GM21390 (cell line): ENCODE data around the gene AIF1.
A peak's percentile ranks its signal among the peaks of the same experiment; 100 is the strongest.

Source experiments
- ATAC-seq: cut with Tn5 transposase; IDR thresholded peaks from one replicate; pipeline ENCODE4 v1.9.1; 2021; ENCODE audit not compliant: unreplicated experiment

The AIF1 gene

DNA sequence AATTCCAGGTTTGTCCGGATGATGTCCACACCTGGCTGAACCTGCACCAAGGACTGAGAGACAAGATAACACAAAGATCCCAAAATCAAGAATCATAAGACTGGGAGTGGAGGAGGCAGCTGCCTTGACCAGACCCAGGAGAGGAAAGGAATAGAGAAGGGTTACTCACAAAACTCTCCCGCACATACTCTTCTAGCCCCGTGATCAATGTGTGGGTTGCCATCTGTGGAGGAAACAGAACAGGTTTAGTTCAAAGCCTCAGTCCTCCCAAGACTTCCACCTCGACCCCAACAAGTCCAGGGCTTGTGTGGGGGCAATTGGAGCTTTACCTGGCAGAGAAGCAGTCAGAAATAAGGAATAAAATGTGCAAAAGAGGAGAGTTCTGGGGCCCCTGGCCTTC is 26.3 kb downstream of the AIF1 start:
- no peak for ATAC-seq

DNA sequence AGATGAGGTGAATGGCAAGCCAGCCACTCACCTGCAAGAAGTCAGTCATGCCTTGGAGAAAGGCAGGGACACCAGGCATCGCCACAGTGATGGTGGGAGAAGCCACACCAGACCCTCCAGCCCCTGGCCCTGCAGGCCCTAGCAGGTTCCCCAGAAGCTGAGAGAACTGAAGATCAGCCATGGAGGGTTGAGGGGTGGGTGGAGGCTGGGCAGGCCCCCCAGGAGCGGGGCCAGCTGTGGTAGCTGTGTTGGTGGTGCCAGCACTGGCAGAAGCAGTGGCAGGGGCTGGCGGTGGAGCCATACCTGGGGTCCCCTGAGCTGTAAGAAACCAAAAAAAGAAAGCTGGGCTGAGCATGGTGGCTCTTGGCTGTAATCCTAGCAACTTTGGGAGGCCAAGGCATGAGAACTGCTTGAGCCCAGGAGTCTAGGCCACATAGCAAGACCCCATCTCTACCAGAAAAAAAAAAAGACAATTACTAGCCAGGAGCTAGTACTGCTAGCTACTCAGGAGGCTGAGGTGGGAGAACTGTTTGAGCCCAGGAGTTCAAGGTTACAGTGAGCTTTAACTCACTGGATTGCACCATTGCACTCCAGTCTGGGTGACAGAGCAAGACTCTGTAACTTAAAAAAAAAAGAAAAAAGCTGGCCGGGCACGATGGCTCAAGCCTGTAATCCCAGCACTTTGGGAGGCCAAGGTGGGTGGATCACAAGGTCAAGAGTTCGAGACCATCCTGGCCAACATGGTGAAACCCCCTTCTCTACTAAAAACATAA is 27.9 kb downstream of the AIF1 start:
- no peak for ATAC-seq

- ATAC-seq, result no peak
These were observed 28.9 kb downstream of the AIF1 start for GRCh38 chr6:31643818-31644454.

GRCh38 chr6:31645325-31645724 is 30.3 kb downstream of the AIF1 start:
- ATAC-seq, result no peak

- peak; percentile 34 for ATAC-seq
These were observed 36.7 kb downstream of the AIF1 start for GRCh38 chr6:31651602-31652191.

GRCh38 chr6:31652925-31653724 is 38.1 kb downstream of the AIF1 start:
- ATAC-seq, result peak; percentile 41

GRCh38 chr6:31654574-31655348 is 39.7 kb downstream of the AIF1 start:
- no peak for ATAC-seq

DNA sequence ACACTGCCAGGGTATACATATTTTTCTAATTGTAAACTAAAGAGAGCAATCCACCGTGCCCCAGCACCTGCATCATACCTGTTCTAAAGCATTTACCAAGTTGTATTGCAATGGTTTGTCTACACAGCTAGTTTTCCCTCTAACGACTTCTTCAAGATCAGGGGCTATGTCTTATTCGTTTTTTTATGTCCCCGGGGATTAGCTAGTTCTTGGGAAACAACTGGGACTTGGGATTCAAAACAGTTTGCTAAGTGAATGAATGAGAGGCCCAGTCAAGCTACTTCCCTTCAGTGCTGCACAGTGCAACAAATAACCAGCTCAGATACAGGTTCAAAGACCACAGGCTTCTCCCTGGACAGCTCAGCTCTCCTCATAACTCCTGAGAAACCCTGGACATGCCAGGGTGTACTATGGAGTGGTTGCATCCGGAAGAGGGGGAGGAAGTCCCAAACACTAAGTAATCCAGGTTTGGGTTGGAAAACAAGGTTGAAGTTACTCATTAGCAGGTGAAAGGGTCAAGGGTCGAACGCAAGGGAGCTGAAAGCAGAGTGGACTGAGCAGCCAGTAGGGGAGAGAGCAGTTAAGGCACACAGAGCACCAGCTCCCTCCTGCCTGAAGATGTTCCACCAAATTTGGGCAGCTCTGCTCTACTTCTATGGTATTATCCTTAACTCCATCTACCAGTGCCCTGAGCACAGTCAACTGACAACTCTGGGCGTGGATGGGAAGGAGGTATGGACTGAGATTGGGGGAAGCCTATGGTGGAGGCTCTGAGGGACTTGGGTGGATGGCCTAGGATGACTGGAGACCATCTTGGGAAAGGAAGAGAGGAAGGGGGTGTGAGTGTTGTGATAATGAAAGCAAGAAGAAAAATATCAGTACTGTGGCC is 40.6 kb downstream of the AIF1 start, which contains the start of gene APOM:
APOM (plus strand) TSS at position 546 of the 889 bp plus-strand sequence; CDS start at position 619, 73 bp downstream.
- no peak for ATAC-seq

DNA sequence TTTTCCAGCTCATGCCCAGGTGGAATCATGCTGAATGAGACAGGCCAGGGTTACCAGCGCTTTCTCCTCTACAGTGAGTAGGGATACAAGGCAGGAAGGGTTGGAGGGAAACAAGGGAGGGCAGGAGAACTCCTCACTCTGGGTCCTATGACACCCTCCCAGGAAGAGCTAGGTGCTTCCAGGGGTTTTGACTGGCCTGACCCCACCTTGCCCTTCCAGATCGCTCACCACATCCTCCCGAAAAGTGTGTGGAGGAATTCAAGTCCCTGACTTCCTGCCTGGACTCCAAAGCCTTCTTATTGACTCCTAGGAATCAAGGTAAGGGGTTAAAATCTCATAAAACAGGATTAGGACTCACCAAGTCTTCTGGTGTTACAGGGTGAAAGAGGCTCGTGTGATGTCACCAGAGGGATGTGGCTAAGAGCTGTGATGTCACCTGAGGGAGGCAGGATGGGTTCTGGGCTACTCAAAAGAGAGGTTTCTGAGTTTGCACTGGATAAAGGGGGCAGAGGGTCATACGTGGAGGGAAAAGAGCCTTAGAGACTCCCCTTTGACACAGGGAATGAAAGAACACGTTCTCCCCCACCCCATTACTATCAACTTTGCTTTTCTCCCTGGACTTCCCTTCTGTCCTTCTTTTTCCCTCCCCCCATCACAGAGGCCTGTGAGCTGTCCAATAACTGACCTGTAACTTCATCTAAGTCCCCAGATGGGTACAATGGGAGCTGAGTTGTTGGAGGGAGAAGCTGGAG is 42.5 kb downstream of the AIF1 start:
- no peak for ATAC-seq

DNA sequence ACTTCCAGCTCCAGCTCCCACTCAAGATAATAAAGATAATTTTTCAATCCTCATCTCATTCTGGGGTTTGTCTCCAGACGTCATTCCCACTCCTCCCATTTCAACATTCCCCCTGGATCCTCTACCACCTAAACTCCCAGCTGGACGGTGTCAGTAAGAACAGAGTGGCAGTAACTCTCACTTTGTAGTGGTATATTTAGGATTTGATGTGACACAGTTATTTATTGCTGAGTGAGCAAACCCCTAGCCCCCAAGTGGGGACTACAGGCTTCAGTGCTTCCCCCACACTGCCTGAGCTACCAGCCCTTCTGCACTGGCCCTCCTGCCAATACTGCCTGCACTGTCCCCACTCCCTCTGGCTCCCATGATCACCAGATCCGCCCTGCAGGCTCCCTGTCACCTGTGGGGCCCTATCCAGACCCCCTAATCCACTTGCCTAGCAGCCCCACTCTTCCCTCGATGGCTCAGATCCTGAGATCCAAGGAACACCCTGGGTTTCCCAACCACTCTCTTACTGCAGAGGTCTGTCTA is 43.2 kb downstream of the AIF1 start:
- ATAC-seq, result no peak

DNA sequence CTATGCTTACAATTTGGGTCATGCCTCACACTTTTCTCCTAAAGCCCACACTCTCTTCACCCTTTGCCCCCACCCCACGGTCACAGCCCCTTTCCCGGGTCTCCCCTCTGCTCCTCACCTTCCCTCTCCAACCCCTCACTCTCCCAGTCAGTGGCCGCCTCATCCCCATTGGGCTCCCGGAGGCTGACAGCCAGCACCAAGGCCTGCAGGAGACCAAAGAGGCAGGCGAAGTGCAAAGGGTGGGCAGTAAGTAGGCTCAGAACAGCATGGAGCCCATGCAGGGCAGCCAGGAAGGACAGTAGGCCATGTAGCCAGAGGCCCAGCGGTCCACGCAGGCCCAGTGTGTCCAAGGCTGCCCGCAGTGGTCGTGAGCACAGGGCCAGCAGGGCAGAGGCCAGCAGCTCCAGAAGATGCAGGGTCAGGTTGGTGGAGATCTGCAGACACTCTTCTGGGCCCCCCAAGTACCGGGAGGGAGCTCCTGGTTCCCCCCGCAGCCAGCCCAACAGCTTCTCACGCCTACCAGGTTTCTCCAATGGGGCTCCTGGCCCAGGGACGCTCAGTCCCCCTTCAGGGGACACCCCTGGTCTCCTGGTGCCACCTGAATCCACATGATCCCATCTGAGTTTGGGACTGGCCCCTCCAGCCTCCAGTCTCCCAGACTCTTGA is 44.1 kb downstream of the AIF1 start:
- ATAC-seq, result no peak

GRCh38 chr6:31659649-31660380 is 44.8 kb downstream of the AIF1 start:
- no peak for ATAC-seq

- ATAC-seq, result no peak
These were observed 45.6 kb downstream of the AIF1 start, which contains the start of gene C6orf47 for GRCh38 chr6:31660381-31661261. C6orf47 (minus strand) TSS chr6:31660778; CDS start chr6:31659947, 831 bp downstream.

DNA sequence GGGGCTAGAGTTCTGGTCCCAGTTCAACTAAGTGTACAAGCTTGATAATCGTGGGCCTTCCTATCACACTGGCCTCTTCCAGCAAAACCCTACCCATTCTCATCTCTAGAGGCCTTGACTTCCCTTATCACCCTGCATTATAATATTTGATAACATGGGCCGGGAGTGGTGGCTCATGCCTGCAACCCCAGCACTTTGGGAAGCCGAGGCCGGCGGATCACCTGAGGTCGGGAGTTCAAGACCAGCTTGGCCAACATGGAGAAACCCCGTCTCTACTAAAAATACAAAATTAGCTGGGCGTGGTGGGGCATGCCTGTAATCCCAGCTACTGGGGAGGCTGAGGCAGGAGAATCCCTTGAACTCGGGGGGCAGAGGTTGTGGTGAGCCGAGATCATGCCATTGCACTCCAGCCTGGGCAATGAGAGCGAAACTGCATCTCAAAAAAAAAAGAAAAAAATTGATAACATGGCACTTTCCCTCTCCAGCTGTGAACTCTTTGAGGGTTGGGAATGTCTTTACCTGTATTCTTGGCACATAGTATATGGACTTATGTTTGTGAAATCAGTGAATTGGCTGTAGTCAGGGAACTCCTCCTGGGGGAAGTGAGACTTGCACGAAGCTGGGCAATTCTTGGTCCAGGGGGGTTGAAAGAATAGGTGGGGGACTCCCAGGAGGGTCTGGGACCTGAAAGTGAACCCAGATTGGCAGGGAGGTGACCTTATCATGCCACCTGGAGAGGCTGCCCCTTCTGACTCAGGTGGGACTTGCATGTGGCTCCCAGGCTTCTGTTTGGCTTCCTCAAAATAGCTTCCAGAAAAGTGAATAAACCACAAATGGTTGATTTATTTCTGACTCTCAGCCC is 46.5 kb downstream of the AIF1 start:
- ATAC-seq, result no peak

DNA sequence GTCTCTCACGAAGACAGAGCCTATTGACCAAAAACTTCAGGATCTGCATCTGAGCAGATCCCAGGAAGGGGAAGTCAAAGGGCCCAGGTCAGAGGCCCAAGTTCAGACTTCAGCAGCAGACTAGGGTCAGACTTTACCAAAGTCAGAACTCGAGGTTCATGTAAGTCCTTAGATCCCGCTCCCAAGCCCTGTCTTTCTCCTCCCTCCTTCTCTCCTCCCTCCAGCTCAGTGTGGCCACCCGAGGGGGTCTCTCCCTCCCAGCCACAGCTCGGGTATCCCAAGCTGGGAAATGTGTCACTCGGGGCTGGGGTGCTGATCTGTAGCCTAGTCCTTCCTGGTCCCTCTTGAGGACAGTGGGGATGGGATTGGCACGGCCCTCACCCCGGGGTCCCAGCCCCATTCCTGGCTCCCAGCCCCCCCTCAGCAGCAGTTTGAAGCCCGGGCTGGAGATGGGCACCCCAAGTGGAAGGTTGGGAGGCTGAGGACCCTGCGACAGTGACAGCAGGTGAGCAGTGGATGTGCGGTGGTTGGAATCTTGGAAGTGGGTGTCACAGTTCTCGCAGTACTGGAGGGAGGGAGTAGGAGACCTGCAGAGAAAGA is 47.2 kb downstream of the AIF1 start:
- no peak for ATAC-seq
